GM12872 (cell line): Measurements from ENCODE around the gene MFGE8.

Experiments used
- TF ChIP-seq, protein P1 (sequence below): IDR thresholded peaks from 3 replicates; pipeline ENCODE4 v1.5.1; 2011; ENCODE audit warnings: low read depth, mild to moderate bottlenecking, low read length, moderate library complexity; ENCODE audit not compliant: insufficient read depth

The MFGE8 gene

GRCh38 chr15:88904257-88904623 is 8.9 kb downstream of the MFGE8 start:
- TF ChIP-seq, protein P1, sequence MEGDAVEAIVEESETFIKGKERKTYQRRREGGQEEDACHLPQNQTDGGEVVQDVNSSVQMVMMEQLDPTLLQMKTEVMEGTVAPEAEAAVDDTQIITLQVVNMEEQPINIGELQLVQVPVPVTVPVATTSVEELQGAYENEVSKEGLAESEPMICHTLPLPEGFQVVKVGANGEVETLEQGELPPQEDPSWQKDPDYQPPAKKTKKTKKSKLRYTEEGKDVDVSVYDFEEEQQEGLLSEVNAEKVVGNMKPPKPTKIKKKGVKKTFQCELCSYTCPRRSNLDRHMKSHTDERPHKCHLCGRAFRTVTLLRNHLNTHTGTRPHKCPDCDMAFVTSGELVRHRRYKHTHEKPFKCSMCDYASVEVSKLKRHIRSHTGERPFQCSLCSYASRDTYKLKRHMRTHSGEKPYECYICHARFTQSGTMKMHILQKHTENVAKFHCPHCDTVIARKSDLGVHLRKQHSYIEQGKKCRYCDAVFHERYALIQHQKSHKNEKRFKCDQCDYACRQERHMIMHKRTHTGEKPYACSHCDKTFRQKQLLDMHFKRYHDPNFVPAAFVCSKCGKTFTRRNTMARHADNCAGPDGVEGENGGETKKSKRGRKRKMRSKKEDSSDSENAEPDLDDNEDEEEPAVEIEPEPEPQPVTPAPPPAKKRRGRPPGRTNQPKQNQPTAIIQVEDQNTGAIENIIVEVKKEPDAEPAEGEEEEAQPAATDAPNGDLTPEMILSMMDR, result no peak

GRCh38 chr15:88902846-88903245 is 10.3 kb downstream of the MFGE8 start:
- TF ChIP-seq, protein P1, result no peak

DNA sequence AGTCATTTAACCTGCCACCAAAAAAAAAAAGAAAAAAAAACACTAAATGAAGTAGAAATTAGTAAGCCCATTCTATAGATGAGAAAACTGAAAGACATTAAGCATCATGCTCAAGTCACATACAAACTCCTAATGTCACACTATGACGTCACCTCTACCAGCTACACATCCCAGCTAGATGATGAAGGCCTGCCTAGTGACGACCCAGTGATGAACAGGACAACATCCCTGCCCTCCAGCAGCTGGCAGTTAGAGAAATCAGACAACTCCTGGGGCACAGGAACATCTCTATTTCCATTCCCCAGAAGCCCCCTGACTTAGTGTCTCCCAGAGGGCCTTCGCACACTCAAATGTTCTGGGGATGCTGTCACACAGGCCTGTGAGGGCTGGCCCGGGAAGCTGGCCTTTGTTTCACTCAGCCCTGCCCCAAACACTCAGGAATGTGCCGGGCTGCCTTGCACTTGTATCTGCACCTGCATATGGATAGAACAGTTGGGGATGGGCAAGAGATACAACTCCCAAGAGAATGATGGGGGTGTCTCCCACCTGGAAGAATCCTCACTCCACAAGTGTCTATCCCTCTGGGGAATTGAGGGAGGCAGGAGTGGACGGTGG is 10.9 kb downstream of the MFGE8 start:
- TF ChIP-seq, protein P1, result no peak

DNA sequence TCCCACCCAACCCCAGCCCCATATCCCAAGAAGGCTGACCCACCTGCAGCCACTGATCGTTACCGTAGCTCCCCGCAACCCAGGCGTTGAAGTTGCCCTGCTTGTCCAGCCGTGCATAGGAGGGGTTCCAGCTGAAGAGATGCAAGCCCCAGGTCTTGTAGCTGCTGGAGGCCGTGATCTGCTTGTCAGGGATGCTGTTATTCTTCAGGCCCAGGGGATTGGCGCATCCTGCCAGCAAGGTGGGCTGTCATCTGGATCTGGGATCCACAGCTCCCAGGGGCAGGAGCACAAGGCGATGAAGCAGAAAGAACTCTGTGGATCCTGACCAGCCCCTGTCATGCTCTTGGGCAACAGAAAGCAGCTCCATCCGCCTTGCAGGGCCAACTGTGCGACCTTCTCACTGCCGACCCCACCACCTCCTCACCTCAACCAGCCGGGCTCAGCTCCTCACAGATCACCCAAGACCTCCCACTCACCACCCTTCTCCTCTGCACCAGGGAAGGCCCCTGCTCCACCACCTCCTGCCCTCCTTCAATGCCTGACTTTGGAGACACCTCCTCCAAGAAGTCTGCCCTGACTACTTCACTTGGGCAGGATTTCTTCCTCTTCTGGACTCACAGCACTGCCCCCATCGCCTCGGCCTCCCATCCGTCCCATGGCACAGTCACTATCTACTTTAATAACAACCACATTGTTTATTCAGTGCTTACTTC is 11.5 kb downstream of the MFGE8 start:
- TF ChIP-seq, protein P1, result no peak

DNA sequence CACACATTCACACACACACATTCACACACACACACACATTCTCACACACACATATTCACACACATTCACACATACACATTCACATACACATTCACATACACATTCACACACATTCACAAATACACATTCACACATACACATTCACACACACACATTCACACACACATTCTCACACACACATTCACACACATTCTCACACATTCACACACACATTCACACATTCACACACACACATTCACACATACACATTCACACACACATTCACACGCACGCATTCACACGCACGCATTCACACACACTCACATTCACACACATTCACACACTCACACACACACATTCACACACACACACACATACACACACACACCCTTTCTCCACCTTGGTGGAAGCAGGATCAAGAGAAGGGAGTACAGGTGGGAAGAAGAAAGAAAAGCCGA is 12.2 kb downstream of the MFGE8 start:
- TF ChIP-seq, protein P1, result no peak

DNA sequence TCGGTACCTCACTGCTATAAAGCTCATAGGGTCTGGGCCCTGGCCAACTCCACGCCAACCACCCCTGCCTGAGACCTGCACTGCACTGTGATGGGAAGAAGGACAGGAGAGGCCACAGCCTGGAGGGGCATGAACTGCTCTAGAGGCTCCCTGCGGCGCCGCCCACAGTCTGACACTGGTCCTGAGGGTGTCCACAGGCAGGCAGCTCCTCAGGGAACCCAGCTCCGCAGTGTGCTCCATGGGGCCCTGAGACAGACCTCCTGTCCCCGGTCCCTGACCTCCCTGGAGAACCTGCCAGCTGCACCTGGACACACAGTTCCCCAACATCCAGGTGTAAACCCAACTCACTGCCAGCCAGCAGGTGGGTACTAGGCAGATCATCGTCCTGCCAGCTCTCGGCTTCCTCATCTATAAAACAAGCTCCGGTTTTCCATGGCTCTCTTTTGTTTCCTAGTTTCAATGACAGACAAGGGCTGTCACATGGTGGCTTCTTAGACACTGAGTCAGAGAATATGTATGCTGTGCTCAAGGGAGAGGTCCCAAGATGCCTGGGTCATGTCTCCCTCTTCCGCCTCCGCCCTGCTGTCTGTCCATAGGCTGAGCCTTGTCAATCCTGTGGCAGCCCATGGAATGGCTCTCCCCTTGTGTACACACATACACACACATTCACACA is 12.7 kb downstream of the MFGE8 start:
- TF ChIP-seq, protein P1, result no peak

- TF ChIP-seq, protein P1, result no peak
Measured at GRCh38 chr15:88899251-88899650, 13.9 kb downstream of the MFGE8 start.
